BJ (cell line): ENCODE measurements around the gene CPNE5. TPM values are rescaled to one million over a fixed set of nuclear protein-coding genes. Genes with fewer than 3 reads are reported as not detected.

Experiments
- CTCF ChIA-PET: fragments of 350-600 bp; formaldehyde crosslinking; extraction: SDS; loops from one replicate; lab custom pipeline; 2021; ENCODE audit warnings: antibody characterized with exemption, inconsistent platforms; lab: Yijun Ruan, JAX
- POLR2A ChIA-PET: fragments of 300-600 bp; sonication (Branson Sonifier 250); formaldehyde crosslinking; extraction: SDS; loops from one replicate; lab custom pipeline; 2021; ENCODE audit warnings: antibody characterized with exemption; lab: Charles Lee
- DNase-seq: peaks from one replicate; pipeline ENCODE4 v3.0.0-alpha.2; 2011; ENCODE audit warnings: low read depth
- H3K27me3 ChIP-seq: 2 replicates; pipeline ENCODE4 v1.6.0; 2011; ENCODE audit warnings: low read length; ENCODE audit not compliant: control insufficient read depth, insufficient read depth
- H3K36me3 ChIP-seq: 2 replicates; pipeline ENCODE4 v1.5.1; 2011; ENCODE audit warnings: low read length; ENCODE audit not compliant: control insufficient read depth, insufficient read depth
- H3K4me3 ChIP-seq: 2 replicates; pipeline ENCODE4 v1.5.1; 2011; ENCODE audit warnings: low read depth, mild to moderate bottlenecking, control low read depth, low read length
- polyA plus RNA-seq: library from polyadenylated mRNA; depleted of rRNA; stranded (reverse); fragments of >200 nt; gene quantifications from 2 replicates; pipeline ENCODE4 v1.2.3, GENCODE V29; 2011
- TF ChIP-seq, protein P1 (sequence below): IDR thresholded peaks from 2 replicates; pipeline ENCODE4 v1.5.1; 2011; ENCODE audit warnings: low read depth, mild to moderate bottlenecking, control low read depth, inconsistent platforms, low read length, moderate library complexity; ENCODE audit not compliant: insufficient read depth

CPNE5 gene
- polyA plus RNA-seq, 1 experiment, result 0.09 TPM

DNA sequence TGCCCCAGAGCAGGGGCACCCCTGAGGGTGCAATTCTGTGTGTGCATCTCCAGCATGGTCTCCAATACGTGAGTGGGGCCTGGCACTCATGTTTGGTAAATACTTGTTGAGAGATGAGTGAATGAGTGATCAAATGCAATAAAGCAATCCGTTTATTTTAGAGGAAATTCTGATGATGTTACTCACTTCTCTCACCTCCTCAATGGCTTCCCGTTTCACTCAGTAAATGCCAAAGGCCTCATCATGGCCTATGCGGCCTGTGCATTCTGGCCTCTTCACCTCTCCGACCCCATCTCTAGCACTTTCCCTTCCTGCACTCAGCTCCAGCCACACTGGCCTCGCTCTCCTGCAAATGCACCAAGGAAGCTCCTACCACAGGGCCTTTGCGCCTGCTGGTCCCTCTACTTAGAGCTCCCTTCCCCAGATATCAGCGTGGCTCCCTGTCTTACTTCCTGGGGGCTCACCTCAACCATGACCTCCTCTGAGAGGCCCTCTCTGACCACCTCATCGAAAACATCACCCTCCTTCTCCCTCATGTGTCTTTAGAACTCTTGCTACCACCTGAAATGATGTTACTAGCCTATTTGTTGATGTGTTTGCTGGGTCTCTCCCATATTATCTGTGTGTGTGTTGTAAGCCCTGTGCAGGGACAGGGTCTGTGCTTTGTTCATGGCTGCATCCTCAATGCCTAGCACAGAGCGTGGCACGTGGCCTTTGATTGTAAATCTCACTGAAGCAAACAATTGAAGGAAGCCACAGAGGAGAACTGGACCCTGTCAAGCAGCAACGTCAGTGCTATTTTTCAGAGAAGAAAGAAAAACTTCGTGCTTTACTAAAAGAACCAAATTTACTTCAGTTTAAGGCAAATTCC is 99.1 kb downstream of the CPNE5 start:
- ChIA-PET POLR2A (no interaction called here), CTCF (interaction anchor here (0.7 kb wide), 1 partner anchor 1434 kb away, joined by 3 read pairs; no protein-coding TSS in a partner anchor)
- Histone ChIP-seq H3K4me3 (no peak overlapping the region), H3K36me3 (no peaks in the 10 kb centered on the region), H3K27me3 (peaks cover 2% of the 10 kb centered on the region; the same call in 1 of the 2 replicates)
- TF ChIP-seq, protein P1, sequence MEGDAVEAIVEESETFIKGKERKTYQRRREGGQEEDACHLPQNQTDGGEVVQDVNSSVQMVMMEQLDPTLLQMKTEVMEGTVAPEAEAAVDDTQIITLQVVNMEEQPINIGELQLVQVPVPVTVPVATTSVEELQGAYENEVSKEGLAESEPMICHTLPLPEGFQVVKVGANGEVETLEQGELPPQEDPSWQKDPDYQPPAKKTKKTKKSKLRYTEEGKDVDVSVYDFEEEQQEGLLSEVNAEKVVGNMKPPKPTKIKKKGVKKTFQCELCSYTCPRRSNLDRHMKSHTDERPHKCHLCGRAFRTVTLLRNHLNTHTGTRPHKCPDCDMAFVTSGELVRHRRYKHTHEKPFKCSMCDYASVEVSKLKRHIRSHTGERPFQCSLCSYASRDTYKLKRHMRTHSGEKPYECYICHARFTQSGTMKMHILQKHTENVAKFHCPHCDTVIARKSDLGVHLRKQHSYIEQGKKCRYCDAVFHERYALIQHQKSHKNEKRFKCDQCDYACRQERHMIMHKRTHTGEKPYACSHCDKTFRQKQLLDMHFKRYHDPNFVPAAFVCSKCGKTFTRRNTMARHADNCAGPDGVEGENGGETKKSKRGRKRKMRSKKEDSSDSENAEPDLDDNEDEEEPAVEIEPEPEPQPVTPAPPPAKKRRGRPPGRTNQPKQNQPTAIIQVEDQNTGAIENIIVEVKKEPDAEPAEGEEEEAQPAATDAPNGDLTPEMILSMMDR, result no peak
- no peak for DNase-seq

DNA sequence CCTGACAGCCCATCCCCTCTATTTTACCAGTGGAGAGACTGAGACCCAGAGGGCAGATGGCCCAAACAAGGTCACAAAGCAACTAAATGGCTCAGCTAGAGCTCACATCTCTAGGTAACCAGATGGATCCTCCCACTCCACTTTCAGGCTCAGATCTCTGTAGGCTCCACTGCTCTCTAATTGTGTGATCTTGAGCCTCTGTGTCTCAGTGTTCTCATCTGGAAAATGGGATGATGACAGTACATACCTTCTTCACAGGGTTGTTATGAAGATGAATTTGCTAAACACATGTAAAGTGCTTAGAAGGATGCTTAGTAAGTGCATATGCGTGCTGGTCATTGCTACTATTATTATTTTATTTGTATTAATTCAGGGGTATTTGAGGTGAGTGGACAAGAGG is 101.1 kb downstream of the CPNE5 start:
- DNase-seq, result no peak
- TF ChIP-seq, protein P1, result no peak
- ChIA-PET POLR2A (interaction anchor here (0.6 kb wide), 1 partner anchor 128 kb away, joined by 11 read pairs; no protein-coding TSS in a partner anchor), CTCF (interaction anchor here (1.1 kb wide), 1 partner anchor 28 kb away, joined by 3 read pairs; no protein-coding TSS in a partner anchor)
- no peak overlapping the region for H3K4me3 ChIP-seq
- no peaks in the 10 kb centered on the region for H3K27me3 ChIP-seq
- no peaks in the 10 kb centered on the region for H3K36me3 ChIP-seq

DNA sequence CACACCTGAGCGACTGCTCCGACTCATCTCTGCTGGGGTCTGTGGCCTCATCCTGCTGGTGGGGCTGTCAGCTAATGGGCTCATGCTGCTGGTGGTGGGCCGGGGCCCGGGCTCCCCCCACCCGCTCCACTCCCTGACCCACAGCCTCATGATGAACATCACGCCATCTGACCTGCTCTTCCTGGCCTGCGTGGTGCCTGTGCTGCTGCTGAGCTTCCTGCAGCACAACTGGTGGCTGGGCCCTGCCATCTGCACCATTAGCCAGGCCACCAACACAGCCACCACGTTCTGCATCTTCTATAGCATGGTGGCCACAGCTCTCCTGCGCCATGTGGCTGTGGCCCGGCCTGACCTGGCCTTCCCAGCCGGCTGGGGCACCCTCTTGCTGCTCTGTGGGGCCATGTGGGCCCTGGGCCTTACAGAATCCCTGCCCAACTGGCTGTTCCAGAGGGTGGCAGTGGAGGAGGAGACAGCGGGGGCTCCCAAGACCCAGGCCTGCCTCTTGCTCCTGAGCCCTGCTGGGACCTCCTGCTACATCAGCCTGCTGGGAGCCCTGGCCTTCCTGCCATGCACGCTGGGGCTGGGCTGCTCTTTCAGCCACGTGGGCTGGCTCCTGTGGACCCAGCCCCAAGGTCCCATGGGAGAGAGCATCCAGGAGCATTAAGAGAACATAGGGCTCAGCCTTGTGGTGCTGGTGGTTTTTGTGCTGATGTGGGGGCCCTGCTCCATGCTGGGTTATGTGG is 102.0 kb downstream of the CPNE5 start:
- TF ChIP-seq, protein P1, result no peak
- H3K27me3 ChIP-seq, result no peaks in the 10 kb centered on the region
- no peak for DNase-seq
- no peaks in the 10 kb centered on the region for H3K36me3 ChIP-seq
- no peak overlapping the region for H3K4me3 ChIP-seq
- ChIA-PET POLR2A (interaction anchor here (0.6 kb wide), 1 partner anchor 128 kb away, joined by 11 read pairs; no protein-coding TSS in a partner anchor), CTCF (interaction anchor here (0.9 to 3.1 kb wide), 6 partner anchors 14 to 112 kb away, joined by 3 to 20 read pairs (median 6); partner anchors contain the start of gene CDKN1A)

DNA sequence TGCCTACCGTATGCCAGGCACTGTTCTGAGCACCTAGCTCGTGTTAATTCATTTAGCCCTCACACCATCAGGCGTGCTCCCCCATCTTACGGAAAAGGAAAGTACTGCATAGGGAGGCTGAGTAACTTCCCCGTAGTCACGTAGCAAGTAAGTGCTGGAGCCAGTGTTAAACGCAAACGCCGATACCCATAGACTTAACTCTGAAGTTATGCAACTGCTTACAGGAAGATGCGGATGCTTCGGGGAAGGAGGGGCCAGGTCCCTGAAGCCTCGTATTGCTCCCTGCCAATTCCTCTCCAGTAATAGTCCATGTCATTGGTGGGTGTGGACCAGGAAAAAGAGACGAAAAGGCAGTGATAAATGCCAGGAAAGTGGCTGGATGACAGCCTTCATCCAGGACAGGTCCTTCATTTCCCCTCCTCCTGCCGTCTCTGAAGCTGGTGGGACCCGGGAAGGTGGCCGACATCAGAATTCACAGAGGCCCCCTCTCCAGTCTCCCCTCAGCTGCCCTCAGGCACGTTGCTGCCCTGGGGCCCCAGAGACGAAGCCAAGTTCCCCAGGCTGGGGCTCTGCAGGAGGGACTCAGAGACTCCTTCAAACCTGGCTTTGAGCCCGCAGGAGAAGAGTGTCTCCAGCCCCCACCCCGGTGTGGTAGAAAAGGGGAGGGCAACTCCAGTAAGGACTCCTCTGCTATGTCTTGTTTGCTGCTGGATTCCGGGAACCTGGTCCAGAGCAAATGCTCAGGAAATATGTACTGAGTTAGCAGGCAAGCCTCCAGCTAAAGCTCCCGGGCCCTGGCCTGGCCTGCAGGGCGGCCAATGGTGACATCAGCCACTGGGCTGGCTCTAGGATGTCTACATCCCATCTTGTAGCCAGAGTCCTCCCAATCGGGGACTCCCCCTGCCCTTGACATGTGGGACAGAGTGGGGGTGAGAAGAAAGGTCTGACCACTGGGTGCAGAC is 103.9 kb downstream of the CPNE5 start:
- peak; percentile 52 for DNase-seq
- CTCF ChIA-PET, result interaction anchor here (0.9 to 5.1 kb wide), 10 partner anchors 12 to 124 kb away, joined by 3 to 21 read pairs (median 4); partner anchors contain the start of gene CDKN1A
- H3K4me3 ChIP-seq, result peak overlapping the region; percentile 8; the same call in 1 of the 2 replicates
- no peaks in the 10 kb centered on the region for H3K36me3 ChIP-seq
- POLR2A ChIA-PET, result interaction anchor here (0.5 kb wide), 1 partner anchor 30 kb away, joined by 7 read pairs; no protein-coding TSS in a partner anchor
- TF ChIP-seq, protein P1, result peak; percentile 38
- no peaks in the 10 kb centered on the region for H3K27me3 ChIP-seq
